ENCODE data around the gene BTNL2.
"Not testable (repeated sequence)": the region's sequence is repeated elsewhere in the genome, so short reads cannot be mapped to it uniquely, and the experiment has no call there.

The BTNL2 gene, protein sequence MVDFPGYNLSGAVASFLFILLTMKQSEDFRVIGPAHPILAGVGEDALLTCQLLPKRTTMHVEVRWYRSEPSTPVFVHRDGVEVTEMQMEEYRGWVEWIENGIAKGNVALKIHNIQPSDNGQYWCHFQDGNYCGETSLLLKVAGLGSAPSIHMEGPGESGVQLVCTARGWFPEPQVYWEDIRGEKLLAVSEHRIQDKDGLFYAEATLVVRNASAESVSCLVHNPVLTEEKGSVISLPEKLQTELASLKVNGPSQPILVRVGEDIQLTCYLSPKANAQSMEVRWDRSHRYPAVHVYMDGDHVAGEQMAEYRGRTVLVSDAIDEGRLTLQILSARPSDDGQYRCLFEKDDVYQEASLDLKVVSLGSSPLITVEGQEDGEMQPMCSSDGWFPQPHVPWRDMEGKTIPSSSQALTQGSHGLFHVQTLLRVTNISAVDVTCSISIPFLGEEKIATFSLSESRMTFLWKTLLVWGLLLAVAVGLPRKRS

DNA sequence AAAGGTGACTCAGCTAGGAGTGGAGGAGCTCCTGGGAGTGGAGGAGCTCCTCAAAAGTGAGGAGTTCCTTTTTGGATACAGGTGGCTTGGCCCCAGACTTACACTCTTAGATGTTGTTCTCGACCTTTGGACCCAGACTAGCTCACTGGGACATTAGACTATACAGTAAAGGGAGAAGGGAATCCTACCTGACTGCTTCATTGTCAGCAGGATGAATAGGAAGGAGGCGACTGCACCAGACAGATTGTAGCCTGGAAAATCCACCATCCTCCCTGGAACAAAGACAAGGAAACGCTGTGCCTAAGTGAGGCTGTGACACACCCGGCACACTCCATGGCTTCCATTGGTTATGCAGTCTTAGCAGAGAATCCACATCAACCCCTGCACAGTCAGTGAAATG lies at the start of gene BTNL2:
Gene BTNL2, minus strand, starts transcription at position 325 of the 400 bp plus-strand sequence. Its CDS starts 58 bp downstream, at position 267.
- DNase-seq (ENCODE audit: low spot score) = no peak

DNA sequence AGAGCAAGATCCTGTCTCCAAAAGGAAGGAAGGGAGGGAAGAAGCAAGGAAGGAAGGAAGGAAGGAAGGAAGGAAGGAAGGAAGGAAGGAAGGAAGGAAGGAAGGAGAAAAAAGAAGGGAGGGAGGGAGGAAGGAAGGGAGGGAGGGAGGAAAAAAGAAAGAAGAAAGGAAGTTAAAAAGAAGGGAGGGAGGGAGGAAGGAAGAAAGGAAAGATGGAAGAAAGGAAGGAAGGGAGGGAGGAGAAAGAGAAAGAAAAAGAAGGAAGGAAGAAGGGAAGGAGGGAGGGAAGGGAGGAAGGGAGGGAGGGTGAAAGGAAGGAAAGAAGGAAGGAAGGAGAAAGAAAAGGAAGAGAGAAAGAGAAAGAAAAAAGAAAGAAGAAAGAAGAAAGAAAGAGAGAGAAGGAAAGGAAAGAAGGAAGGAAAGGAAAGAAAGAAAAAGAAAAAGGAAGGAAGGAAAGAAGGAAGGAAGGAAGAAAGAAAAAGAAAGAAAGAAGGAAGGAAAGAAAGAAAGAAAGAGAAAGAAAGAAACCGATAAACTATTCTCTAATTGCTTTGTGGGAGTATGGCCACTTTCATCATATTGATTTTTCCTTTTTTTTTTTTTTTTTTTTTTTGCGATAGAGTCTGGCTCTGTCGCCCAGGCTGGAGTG lies 42.2 kb upstream of the BTNL2 start:
- no peak for DNase-seq (ENCODE audit: low spot score)

DNA sequence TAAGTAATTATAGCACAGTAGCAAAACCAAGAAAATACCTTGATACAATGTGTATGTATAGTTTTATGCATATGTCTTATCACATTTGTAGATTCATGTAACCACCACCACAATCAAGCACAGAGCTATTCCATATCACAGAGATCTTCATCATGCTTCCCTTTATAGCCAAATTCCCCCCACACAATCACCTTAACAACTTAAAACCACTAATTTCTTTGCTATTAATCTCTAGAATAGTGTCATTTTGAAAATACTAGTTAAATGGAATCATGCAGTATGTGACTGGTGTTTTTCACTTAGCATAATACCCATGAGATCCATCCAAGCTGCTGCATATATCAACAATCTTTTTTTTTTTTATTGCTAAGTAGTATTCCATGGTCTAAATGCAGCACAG lies 41.0 kb upstream of the BTNL2 start:
- DNase-seq (ENCODE audit: low spot score) = no peak

DNA sequence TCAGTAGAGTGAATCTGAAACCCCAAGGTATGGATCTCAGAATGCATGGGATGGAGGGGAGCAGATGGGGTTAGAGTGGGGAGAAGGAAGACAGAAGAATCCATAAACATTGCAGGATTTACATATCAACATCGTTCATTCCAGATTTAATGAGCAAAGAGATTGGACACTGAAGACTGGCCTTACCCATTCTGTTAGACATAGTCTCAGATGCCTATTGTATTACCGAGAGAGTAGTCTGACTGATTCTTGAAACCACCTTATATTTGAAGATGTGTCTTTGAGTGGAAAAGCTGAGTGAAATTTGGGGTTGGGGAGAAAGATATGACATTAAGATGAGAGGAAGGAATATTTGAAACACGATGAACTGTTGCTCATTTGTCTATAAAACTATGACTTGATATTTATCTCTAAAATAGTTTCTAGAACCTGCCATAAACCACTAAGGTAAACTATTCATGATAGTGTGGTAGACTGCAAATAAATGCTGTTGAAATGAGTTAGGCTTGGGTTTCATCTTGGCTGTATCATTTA lies 38.4 kb upstream of the BTNL2 start:
- no peak for DNase-seq (ENCODE audit: low spot score)

DNA sequence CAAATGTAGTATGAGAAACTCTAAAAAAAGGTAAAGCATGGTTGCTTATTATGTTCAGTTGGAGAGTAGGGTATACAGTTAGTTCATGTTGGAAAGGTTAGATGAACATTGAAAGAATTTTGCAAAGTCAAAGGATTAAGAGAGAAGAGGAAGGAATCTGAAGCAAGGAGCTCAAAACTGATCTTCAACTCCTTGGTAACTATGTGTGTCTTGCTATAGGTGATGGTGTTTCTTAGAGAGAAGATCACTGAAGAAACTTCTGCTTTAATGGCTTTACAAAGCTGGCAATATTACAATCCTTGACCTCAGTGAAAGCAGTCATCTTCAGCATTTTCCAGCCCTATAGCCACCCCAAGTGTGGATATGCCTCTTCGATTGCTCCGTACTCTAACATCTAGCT lies 37.5 kb upstream of the BTNL2 start:
- DNase-seq (ENCODE audit: low spot score) = no peak

DNA sequence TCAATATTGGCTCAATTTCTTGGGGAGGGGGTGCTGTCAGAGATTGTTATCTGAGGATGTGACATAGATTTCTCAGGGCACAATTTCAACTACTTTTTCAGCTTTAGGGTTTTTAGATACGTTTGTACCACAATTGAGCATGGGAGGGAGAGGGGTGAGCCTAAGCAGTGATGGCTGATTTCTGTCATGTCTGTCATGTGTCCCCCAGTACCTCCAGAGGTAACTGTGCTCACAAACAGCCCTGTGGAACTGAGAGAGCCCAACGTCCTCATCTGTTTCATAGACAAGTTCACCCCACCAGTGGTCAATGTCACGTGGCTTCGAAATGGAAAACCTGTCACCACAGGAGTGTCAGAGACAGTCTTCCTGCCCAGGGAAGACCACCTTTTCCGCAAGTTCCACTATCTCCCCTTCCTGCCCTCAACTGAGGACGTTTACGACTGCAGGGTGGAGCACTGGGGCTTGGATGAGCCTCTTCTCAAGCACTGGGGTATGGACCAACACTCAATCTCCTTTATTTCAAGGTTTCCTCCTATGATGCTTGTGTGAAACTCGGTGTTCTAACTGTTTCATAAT lies 36.1 kb upstream of the BTNL2 start:
- DNase-seq (ENCODE audit: low spot score) = no peak

DNA sequence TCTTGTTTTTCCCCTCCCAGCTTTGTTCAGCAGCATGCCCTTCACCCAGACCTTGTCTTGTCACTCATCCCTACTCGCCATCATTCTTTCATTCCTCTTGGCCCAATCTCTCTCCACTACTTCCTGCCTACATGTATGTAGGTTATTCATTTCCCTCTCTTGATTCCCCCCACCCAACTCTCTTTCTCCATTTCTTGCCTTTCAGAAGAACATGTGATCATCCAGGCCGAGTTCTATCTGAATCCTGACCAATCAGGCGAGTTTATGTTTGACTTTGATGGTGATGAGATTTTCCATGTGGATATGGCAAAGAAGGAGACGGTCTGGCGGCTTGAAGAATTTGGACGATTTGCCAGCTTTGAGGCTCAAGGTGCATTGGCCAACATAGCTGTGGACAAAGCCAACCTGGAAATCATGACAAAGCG lies 35.3 kb upstream of the BTNL2 start:
- no peak for DNase-seq (ENCODE audit: low spot score)

DNA sequence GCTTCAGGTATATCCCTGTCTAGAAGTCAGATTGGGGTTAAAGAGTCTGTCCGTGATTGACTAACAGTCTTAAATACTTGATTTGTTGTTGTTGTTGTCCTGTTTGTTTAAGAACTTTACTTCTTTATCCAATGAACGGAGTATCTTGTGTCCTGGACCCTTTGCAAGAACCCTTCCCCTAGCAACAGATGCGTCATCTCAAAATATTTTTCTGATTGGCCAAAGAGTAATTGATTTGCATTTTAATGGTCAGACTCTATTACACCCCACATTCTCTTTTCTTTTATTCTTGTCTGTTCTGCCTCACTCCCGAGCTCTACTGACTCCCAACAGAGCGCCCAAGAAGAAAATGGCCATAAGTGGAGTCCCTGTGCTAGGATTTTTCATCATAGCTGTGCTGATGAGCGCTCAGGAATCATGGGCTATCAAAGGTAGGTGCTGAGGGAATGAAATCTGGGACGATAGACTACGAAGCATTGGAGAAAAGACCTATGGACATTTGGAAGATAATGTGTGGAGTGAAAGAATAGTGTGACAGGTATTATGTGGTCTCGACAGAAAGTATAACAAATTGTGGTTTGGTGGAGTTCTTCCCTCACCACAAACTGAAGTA lies 32.7 kb upstream of the BTNL2 start, which contains the start of gene HLA-DRA:
Gene HLA-DRA, plus strand, starts transcription at position 286 of the 613 bp plus-strand sequence. Its CDS starts 64 bp downstream, at position 350.
- peak; percentile 53 for DNase-seq (ENCODE audit: low spot score)

DNA sequence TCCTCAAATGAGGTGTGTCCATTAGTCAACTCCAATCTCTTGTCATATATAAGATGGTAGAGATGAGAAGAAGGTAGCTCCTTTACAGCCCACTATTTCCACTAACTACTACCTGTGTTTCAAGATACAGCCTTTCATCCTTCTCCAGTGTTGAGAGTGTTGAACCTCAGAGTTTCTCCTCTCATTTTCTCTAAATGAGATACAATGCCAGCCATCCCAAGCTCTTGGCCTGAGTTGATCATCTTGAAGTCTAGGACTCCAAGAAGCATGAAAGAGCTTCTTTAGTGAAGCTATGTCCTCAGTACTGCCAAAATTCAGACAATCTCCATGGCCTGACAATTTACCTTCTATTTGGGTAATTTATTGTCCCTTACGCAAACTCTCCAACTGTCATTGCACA lies 32.2 kb upstream of the BTNL2 start:
- DNase-seq (ENCODE audit: low spot score) = no peak

DNA sequence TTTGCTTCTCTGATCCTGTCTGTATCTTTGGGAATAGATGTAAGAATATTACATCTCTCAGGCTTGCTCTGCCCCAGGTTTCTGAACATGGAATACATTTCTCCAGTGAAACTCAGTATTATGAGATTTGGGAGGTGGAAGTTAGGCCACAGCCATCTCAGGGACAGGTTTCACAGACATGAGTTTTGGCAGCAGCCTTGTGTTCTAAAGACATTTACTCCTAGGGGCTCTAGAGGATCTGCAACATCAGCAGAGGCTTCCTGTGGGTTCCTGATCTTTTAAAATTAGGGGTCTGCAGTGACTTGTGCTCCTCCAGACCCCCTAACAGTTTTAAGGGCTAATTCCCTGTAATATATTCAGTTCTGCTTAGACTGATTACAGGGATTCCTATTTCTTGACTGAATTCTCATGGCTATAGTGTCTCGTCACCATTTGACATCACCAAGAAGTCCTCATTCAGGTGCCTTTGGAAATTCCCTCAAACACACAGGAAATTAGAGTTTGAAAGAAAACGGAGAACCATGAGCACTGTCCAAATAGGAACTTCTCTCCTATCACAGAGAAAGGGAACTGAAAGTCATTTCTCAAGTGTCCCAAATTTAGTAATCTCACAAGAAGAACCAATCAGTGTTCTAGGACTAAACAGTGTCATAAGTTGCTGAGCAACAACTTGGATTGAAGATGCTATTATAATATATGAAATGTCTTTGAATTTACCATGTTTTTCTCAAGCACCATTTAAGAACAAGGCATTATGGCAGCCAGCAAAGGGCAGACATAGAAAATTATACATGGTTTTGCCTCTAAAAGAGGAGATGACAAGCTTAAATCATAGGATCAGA lies 30.2 kb upstream of the BTNL2 start:
- DNase-seq (ENCODE audit: low spot score) = no peak

DNA sequence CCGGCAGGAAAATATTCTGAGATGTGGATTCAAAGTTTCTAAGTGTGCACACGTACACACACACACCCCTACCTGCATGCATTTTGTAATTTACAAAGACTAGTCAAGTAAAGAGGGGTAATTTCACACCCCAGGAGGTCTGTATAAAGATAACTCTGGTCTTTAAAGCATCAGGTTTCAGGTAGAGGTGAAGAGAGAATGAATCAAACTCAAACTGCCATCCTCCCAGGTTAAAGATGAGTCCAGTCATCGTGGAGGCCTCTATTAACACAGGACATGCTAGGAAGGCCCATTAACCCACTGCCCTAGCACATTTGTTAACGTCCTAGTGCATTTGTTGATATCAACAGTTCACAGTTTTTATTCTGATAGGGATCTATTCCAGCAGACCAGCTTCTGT lies 29.2 kb upstream of the BTNL2 start:
- no peak for DNase-seq (ENCODE audit: low spot score)

DNA sequence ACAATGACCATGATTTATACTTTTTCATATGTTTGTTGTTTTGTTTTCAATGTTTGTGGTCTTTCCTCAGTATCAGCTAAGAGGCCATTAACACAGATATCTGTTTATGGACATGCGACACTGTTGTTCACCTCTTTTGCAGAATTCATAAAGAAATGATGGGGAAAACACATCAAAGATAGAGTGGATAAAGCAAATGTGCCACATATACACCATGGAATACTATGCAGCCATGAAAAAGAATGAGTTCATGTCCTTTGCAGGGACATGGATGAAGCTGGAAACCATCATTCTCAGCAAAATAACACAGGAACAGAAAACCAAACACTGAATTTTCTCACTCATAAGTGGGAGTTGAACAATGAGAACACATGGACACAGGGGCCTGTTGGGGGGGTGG lies 27.0 kb upstream of the BTNL2 start:
- DNase-seq (ENCODE audit: low spot score) = not testable (repeated sequence)

DNA sequence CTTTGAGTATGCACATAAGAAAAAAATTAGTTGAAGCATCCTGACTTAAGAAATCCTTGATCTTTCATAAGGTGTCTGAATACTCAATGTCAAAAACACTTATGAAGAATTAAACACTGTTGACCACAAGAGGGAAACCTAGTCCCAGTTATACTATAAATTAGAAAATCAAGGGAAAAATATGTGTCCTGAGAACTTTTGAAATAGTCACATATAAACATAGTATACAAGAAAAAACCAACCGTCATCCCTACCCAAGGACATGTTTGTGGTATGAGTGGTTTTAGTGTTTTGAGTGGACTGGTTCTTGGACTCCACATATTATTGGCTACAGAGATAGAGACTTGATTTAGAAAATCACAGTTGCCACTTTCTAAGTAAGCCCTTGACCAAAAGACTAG lies 25.1 kb upstream of the BTNL2 start:
- no peak for DNase-seq (ENCODE audit: low spot score)

DNA sequence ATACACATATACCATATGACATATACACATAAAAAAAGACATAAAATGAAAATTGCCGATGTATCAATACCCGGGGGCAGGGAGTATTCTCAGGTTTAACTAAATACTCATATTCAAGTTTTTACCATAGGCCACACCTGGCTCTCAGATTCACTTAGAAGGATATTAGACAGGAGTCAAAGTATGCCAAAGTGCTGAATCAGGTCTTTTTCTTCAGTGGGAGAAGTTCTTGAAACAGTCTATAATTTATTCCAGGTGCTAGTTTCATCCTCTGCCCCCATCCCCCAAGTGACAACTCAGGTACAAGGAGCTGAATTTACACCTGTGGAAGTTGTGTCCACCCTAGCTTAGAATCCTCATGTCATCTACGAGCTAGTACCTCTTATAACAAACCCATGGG lies 24.2 kb upstream of the BTNL2 start:
- DNase-seq (ENCODE audit: low spot score) = no peak

DNA sequence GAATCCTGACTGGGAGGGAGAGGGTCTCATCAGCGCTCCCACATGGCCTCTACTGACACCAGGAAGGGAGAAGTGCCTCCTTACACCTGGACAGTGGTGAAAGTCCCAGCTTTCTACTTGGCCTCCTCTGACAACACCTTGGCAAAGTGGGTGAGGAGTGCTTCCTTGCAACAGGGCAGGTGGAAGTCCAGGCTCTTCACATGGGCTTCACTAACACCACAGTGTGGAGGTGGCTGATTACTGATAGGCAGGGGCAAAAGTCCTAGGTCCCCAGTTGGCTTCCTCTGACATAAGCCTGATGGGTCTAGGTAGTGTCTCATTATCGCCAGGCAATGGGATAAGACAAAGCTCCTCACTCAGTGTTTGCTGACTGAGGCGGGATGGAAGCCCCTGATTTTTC lies 23.2 kb upstream of the BTNL2 start:
- no peak for DNase-seq (ENCODE audit: low spot score)

DNA sequence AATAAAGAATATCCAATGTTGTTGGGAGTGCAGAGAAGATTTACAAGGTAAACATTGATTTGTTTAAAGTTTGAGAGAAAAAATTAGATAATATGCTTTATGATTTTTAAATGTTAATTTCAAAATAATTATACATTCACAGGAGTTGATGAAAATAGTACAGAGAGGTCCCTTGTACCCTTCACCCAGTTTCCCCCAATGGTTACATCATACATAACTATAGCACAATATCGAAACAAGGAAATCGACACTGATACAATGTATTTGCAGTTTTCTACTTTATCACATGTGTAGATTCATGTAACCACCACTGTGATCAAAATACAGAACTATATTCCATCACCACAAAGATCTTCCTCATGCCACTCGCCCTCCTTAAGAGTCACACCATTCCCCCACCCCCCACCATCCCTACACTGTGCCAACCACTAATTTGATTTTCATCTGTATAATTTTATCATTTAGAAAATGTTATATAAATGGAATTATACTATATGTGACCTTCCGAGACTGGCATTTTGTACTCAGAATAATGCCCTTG lies 21.0 kb upstream of the BTNL2 start:
- DNase-seq (ENCODE audit: low spot score) = no peak

DNA sequence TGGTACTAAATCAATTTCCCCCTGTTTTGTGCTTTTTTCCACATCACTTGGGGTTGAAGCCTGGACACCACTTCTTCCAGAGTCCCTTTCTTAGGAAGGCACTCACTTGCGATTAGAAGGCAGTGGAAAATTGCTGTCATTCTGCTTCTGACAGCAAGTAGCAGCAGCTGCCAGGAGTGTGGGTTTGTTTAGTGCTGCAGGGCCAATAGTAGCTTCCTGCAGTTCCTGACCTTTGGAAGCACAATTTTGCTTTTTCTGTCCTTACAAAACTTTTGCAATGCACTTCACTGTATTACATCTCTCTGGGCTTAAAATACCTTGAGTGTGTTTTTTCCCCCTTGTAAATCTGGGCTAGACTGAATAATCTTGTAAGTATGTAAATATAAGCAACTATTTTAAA lies 20.2 kb upstream of the BTNL2 start:
- no peak for DNase-seq (ENCODE audit: low spot score)

DNA sequence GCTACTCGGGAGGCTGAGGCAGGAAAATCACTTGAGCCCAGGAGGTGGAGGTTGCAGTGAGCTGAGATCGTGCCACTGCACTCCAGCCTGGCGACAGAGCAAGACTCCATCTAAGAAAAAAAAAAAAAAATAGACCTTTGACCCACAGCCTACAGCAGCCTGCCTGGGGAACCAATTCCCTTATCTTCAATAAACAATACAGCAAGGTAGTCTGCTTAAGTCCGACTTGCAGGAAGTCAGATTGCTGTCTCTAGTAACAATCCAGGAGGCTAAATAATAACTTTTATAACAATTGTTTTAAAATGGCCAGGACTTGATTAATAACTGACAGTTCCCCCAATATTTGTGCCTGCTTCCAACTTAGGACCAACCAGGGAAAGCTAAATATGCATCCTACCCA lies 19.4 kb upstream of the BTNL2 start:
- no peak for DNase-seq (ENCODE audit: low spot score)

DNA sequence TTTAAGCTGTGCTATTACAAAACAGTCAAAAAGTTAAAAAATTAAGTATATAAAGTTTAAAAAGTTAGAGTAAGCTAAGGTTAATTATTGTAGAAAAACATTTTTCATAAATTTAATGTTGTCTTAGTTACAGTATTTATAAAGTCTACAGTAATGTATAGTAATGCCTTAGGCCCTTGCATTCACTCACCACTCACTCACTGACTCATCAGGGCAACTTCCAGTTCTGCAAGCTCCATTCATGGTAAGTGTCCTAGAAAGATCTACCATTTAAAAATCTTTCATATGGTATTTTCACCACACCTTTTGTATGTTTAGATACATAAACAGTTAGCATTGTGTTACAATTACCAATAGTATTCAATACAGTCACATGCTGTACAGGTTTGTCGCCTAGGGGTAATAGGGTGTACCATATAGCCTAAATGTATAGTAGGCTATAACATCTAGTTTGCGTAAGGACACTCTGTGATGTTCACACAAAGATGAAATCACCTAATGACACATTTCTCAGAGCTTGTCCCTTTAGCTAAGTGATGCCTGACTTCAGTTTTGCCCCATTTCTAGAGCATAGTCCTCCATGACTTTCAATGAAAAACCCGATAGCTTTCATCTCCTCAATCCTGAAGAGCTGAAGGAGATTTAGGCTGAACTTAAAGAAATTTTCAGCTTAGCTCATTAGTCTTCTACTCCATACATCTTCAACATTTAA lies 17.8 kb upstream of the BTNL2 start:
- DNase-seq (ENCODE audit: low spot score) = no peak

DNA sequence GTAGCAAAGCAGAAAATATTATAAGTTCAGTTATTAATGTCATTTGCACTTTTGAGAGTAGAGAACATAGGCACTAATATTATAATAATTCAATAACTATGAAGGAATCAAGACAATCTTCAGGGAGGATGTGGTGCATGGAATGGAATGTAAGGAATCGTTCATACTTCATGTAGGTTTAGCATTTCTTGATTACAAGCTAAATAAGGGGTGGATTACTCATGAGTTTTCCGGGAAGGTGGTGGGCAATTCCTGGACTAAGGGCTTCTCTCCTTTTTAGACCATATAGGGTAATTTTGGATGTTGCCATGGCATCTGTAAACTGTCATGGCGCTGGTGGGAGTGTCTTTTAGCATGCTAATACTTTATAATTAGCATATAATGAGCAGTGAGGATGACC lies 9.1 kb upstream of the BTNL2 start:
- no peak for DNase-seq (ENCODE audit: low spot score)
